NCI-H1436 (cell line): ENCODE data around the gene SLC27A2.

Source experiments
- DNase-seq: peaks from one replicate; lab custom pipeline; 2025; lab: John Stamatoyannopoulos, UW

SLC27A2 gene

GRCh38 chr15:50238255-50238654, 56.3 kb downstream of the SLC27A2 start:
- DNase-seq, result no peak

GRCh38 chr15:50241684-50242450, 59.9 kb downstream of the SLC27A2 start:
- DNase-seq, result no peak

GRCh38 chr15:50244153-50244552, 62.2 kb downstream of the SLC27A2 start:
- DNase-seq, result no peak

- no peak for DNase-seq
Measured at GRCh38 chr15:50244959-50245624, 63.1 kb downstream of the SLC27A2 start.

- no peak for DNase-seq
Measured at GRCh38 chr15:50246631-50247030, 64.6 kb downstream of the SLC27A2 start.

- peak; percentile 26 for DNase-seq
Measured at GRCh38 chr15:50247819-50248655, 66.0 kb downstream of the SLC27A2 start.

GRCh38 chr15:50248994-50249582, 67.1 kb downstream of the SLC27A2 start:
- DNase-seq, result no peak

- no peak for DNase-seq
Measured at GRCh38 chr15:50249704-50250103, 67.7 kb downstream of the SLC27A2 start.

- no peak for DNase-seq
Measured at GRCh38 chr15:50250760-50251394, 68.9 kb downstream of the SLC27A2 start.

GRCh38 chr15:50251638-50252182, 69.7 kb downstream of the SLC27A2 start:
- DNase-seq, result no peak

GRCh38 chr15:50252556-50252955, 70.6 kb downstream of the SLC27A2 start:
- DNase-seq, result no peak

- no peak for DNase-seq
Measured at GRCh38 chr15:50256188-50257041, 74.4 kb downstream of the SLC27A2 start.

GRCh38 chr15:50257332-50257731, 75.3 kb downstream of the SLC27A2 start:
- no peak for DNase-seq

GRCh38 chr15:50257924-50258323, 75.9 kb downstream of the SLC27A2 start:
- no peak for DNase-seq

GRCh38 chr15:50259276-50259675, 77.3 kb downstream of the SLC27A2 start:
- DNase-seq, result no peak

GRCh38 chr15:50260969-50261496, 79.0 kb downstream of the SLC27A2 start:
- DNase-seq, result no peak

- DNase-seq, result no peak
Measured at GRCh38 chr15:50261981-50262380, 80.0 kb downstream of the SLC27A2 start.

GRCh38 chr15:50262533-50262932, 80.5 kb downstream of the SLC27A2 start:
- DNase-seq, result no peak

GRCh38 chr15:50265620-50266019, 83.6 kb downstream of the SLC27A2 start, which contains the start of gene HDC:
Gene HDC, minus strand, starts transcription at chr15:50265726. Its CDS starts 103 bp downstream, at chr15:50265623.
- no peak for DNase-seq

- DNase-seq, result no peak
Measured at GRCh38 chr15:50267577-50267976, 85.6 kb downstream of the SLC27A2 start.
